Daoy (cell line): Measurements from ENCODE around the gene ZFAND5. TPM values are rescaled to one million over a fixed set of nuclear protein-coding genes. Genes with fewer than 3 reads are reported as not detected.
A peak's percentile ranks its signal among the peaks of the same experiment; 100 is the strongest.

Experiments
- DNase-seq: peaks from one replicate; pipeline ENCODE4 v3.0.0-alpha.2; 2015; ENCODE audit warnings: low read depth
- total RNA-seq: library from RNA; depleted of rRNA; stranded (reverse); fragments of >200 nt; shearing (Covaris generic); gene quantifications from 2 replicates; pipeline ENCODE4 v1.2.3, GENCODE V29; 2014; rRNA removed

ZFAND5 gene
- total RNA-seq, result 113 and 114 TPM in 2 replicates

GRCh38 chr9:72364679-72365524, at the start of gene ZFAND5:
ZFAND5 (minus strand) TSS chr9:72365208; CDS start chr9:72360778, 4,430 bp downstream.
- DNase-seq, result peak; percentile 99

GRCh38 chr9:72412483-72413040, 47.6 kb upstream of the ZFAND5 start:
- DNase-seq, result no peak

- no peak for DNase-seq
Observed at GRCh38 chr9:72410214-72410613, 45.2 kb upstream of the ZFAND5 start.

- no peak for DNase-seq
Observed at GRCh38 chr9:72407114-72407513, 42.1 kb upstream of the ZFAND5 start.

GRCh38 chr9:72402744-72403143, 37.7 kb upstream of the ZFAND5 start:
- no peak for DNase-seq

GRCh38 chr9:72401396-72401795, 36.4 kb upstream of the ZFAND5 start:
- DNase-seq, result no peak

GRCh38 chr9:72400866-72401265, 35.9 kb upstream of the ZFAND5 start:
- DNase-seq, result no peak

- DNase-seq, result no peak
Observed at GRCh38 chr9:72399391-72399790, 34.4 kb upstream of the ZFAND5 start.

GRCh38 chr9:72396247-72397091, 31.5 kb upstream of the ZFAND5 start:
- no peak for DNase-seq

GRCh38 chr9:72394066-72394465, 29.1 kb upstream of the ZFAND5 start:
- no peak for DNase-seq

GRCh38 chr9:72390907-72391306, 25.9 kb upstream of the ZFAND5 start:
- no peak for DNase-seq

- no peak for DNase-seq
Observed at GRCh38 chr9:72386186-72386585, 21.2 kb upstream of the ZFAND5 start.

- DNase-seq, result no peak
Observed at GRCh38 chr9:72384710-72385485, 19.9 kb upstream of the ZFAND5 start.

GRCh38 chr9:72383978-72384709, 19.1 kb upstream of the ZFAND5 start:
- DNase-seq, result peak; percentile 53

GRCh38 chr9:72382405-72382804, 17.4 kb upstream of the ZFAND5 start:
- no peak for DNase-seq

- DNase-seq, result no peak
Observed at GRCh38 chr9:72377041-72377440, 12.0 kb upstream of the ZFAND5 start.

- DNase-seq, result no peak
Observed at GRCh38 chr9:72371151-72371550, 6.1 kb upstream of the ZFAND5 start.

- DNase-seq, result peak; percentile 86
Observed at GRCh38 chr9:72365525-72366256, 683 bp upstream of the ZFAND5 start.

GRCh38 chr9:72363908-72364678, 915 bp downstream of the ZFAND5 start:
- DNase-seq, result peak; percentile 72
